ENCODE data around the gene PSMB10.

GRCh38 chr16:67897231-67897630 is 39.4 kb downstream of the PSMB10 start:
- no peak for TF ChIP-seq CTCF (IDR thresholded peaks at IDR 0.05; ENCODE audit: low read depth, low read length)
- TF ChIP-seq POLR2A (IDR thresholded peaks at IDR 0.05; ENCODE audit: extremely low read depth, insufficient read length): no peak
- TF ChIP-seq MAX (IDR thresholded peaks at IDR 0.05; ENCODE audit: low read depth, low read length): no peak
- TF ChIP-seq MYC (IDR thresholded peaks at IDR 0.05; ENCODE audit: low read depth, low read length): no peak

All from NB4 (cell line).